AML-193 (cell line): ENCODE results near the gene BEND2.
"Not testable (repeated sequence)": the region's sequence is repeated elsewhere in the genome, so short reads cannot be mapped to it uniquely, and the experiment has no call there.

Experiments
- DNase-seq, 2 experiments: peaks; one replicate each; lab custom pipeline; 2025; lab: John Stamatoyannopoulos, UW

BEND2 gene

DNA sequence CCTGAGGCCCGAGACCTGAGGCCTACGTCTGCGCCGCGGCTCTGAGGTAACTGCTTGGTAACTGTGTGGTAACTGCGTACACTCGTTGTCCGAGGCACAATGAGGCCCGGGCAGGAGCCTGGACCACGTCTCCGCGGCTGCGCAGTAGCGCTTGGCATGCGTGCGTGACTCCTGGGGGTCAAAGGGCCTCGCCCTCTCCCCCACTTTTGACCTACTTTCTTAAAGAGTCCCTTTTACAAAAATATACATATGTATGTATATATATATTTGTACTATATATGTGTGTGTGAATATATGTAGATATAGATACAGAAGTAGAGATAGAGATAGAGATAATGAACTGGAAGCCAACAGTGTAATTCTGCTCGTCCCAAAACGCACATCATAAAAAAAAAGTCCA lies at the start of gene BEND2:
TSS of gene BEND2 (minus strand) at position 101 of the 400 bp plus-strand sequence. CDS start 136 bp downstream, outside the sequence.
- DNase-seq = no peak

DNA sequence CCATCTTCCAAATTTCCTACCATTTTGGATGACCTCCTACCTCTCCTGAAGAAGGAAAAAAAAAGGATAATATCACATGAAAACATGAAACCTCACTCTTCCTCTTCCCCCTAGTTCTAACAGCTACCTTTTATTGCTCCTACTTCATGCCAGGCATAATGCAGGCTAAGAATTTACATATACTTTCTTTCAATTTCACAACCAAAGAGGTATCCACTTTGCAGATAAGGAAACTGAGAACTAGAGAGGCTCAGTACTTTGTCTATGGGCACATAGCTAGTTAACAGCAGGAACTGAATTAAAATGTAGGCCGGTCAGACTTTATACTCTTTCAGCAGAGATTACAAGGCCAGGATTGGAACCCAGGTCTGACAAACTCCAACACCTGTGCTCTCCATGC lies 34.4 kb upstream of the BEND2 start:
- no peak for DNase-seq

DNA sequence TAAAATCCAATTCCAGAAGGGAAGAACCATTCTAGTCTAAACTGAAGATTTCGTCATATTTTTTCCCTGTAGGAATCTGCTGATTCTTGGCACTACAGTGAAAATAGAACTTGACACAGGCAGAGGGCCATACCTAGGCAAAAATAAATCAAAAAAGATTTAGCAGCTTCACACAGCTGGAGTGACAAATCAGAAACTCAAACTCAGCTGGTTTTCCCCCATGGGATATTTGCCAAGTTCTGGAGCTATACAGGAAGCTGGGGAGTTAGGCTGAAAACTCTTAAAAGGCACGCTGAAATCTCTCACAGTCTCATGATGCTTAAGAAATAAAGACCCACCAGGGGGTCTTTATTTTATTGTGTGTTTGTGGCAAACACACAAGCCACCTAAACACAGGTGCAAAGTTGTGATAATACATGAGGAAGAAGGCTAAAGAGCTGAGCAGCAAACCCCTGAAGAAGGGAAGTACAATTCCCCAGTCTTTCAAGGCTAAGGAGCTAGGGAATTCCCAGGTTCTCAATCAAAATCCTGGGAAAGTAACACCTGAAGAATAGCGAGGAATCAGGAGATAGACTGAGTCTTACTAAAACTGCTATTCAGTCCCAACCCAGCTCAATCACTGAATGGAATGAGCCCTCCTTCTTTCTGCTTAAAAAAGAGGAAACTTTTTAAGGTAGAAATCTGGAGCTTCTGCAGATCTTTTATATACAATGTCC lies 32.1 kb upstream of the BEND2 start:
- no peak for DNase-seq

DNA sequence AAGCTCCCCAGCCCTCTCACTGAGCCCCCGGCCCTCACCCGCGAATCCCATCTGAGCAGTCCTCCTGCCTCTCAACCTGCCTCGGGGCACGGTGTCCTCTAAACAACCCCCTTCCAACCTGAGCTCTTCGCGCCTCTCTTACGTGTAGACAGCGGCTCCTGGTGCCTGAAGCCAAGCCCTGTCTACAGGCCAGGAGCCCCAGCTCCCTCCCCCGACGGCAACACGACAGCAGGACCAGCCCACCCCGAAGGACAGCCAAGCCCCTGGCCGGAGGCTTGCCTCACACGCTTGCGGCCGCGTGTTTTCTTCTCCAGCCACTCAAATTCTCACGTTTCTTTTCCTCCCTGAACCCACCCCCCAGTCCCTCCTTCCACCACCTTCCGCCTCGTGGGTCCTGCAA lies 9.0 kb upstream of the BEND2 start:
- not testable (repeated sequence) for DNase-seq

DNA sequence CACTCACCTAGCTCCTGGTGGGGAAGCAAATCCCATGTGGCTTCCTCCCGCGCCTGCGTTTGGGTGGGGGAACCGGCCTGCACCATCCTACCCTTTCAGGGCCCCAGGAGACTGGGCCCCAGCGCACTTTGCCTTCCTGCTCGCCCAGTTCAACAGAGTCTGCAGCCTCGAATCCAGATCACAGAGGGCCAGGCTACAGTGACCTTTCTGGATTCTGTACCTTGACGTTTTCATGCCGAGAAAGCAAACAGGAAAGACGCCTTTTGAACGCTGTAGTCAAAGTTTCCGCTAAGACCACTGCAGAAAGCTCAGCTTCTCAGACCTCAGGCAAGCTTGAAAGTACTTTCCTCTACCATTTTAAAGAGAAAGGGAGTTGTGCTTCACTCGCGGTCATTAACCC lies 7.4 kb upstream of the BEND2 start:
- DNase-seq = no peak

DNA sequence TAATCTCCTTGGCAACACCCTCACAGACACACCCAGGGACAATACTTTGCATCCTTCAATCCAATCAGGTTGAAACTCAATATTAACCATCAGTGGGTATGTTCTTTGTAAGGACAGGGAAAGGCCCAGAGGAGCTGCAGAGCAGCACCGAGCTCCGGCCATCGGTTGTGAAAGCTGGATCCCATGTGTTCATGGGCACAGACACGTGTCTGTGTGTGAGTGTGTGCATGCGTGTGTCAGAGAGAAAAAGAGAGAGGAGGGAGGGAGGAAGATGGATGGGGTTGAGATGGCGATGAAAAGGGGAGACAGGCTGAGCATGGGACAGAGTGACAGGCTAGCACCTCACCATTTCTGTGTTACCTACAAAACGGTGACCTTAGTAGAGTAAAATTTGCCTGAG lies 6.8 kb upstream of the BEND2 start:
- DNase-seq = no peak

DNA sequence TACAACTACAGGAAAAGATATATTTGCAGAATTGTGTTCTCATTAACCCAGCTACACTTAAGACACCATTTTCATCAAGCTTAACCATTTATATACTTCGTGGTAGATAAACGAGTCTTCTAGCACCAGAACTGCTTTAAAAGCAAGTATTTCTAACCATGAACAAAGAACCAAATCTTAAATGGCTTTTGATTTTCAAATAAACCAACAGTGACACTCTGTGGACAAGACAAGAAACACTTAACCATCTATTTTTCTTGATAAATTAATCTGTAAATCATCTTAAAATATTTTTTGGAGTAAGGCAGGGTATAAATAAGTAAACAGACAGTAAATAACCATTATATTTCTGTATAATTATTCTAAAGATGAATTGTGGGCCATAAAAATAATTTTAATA lies 10.2 kb downstream of the BEND2 start:
- no peak for DNase-seq

DNA sequence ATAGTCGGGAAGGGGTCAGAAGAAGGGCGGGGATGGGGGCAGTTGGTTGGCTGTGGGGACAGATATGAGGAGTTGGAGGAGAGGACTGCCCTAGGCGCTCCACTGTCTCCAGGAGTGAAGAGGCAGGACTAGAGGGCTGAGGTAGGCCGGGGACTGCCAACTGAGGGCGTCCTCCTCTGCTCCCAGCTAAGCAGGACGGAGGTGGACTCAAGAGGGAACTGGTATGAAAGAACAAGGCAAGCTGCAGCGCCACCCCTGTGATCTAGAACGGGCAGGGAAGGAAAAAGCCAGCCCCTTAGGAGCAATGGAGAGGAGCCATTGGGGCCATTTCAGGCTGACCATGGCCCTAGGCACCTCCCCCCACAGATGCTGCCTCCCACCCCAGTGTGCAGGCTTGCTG lies 14.0 kb downstream of the BEND2 start:
- no peak for DNase-seq

DNA sequence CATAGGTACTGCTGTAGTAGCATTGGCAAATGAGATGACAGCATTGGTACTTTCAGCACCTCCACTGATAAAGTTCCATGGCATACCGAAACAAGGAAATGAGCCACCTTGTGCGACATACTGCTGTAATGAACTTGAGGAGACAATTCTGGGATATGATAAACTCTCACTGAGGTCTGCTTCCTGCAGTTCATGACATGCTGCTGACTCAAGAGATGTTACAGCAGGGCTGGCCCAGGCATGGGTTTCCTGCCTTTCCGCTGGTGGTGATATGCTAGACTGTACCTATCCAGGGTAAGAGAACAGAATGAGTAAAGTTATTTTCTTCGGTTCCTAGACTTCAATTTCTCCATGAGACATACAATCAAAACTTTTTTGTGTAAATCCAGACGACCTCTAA lies 17.1 kb downstream of the BEND2 start:
- DNase-seq = no peak

DNA sequence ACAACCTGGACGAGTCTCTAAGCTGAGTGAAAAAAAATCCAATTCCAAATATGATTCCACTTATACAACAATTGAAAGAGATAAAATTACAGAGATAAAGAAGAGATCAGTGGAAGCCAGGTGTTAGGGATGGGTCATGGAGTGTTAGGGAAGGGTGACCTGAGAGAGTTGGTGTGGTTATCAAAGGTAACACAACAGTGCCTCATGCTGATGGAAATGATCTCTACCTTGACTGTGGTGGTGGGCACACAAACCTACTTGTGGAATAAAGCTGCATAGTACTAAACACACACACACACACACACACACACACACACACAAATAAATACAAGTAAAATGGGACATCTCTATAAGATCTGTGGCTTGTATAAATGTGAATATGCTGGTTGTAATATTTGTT lies 26.0 kb downstream of the BEND2 start:
- DNase-seq = no peak

DNA sequence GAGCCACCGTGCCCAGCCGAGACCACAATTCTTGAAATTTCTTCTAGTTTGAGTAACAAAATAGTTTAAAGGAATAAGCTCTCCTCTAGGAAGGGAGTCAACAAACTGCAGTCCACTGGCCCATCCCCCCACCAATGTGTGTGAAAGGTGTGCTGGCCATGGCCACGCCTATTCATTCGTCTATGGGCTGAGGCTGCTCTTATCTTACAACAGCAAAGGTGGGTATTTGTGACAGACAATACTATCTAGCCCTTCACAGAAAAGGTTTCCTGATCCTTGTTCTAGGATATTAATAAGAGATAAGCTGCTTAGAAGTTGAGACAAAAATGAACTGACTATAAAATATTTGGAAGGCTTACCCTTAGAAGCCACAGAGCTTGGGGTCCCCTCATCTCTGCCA lies 41.2 kb downstream of the BEND2 start:
- no peak for DNase-seq

DNA sequence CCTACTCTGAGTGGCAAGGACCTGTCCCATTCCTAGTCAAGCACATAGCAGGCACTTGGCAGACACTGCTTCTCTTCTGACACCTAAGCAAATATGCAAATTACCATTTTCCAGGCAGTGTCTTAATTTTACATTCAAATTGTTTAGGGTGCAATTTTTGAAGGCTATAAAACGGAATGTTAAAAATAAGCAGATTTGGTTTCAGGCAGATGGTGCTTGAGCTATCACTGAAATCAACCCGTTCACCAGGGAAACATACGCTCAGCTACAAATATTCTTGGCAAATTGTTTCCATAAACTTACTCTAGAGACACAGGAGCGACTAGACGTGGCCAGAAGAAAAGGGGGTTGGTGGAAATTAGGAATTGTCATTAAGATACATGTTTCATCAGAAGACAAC lies 45.7 kb downstream of the BEND2 start:
- no peak for DNase-seq

DNA sequence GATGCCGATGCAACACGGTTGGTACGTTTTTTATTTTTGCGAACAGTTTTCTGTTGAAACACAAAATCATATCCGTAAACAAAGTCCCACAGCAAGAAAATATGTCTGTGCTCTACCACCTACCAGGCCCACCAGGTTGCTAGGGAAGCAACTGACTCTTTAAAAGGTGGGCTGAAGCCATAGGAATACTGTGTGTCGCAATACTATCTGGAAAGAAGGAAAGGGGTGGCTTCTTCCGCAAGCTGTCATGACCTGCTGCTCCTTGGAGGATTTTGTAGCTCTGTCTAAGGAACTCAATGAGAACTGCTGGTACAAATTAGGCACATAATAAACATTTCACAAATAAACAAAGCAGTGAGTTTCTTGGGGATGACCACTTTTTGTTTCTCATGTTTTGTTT lies 46.5 kb downstream of the BEND2 start:
- DNase-seq = no peak

DNA sequence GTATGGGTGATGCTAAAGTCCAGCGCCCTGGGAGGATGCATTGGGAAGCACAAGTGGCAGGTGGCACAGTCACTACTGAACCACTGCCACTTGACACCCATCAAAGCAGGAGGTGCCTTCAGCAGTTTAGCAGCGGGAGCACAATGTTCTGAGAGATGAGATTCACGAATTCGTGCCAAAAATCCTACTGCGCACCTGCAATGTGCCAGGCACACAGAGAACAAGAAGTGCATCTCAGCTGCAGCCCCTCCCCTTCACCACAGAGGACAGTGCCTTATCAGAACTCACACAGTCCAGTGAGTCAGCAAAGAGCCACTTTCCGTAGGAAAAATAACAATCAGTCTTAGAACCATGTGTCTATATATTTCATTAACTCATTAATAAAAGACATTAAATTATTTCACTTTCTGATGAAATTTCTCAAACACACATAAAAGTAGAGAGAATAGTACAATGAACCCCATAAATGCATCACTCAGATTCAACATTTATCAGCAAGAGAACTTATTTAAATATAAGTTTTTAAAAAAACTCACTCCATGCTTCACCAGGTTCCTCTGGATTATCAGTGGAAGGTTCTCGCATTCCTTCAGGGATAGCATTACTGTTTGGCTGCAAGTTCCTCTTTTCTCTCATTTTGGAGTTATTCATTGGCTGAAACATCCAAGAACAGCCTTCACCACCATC lies 47.0 kb downstream of the BEND2 start:
- no peak for DNase-seq

DNA sequence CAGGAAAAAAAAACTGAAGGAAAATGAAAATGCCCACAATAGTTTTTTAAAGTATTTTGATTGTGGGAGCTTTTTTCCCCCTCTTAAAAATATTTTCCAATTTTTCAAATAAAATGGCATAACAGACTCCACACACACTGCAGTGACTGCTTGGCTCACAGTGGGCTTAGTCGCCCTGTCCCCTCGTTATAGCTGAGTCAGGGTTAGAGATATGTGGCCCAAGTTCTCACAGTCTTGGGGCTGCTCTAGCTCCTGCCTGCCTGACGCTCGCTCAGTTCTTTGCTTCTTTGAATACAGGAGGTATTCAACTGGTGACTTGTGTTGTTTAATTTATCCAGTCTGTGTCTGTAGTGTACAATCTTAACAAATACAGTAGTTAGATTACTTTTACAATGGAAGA lies 47.7 kb downstream of the BEND2 start:
- DNase-seq = no peak

DNA sequence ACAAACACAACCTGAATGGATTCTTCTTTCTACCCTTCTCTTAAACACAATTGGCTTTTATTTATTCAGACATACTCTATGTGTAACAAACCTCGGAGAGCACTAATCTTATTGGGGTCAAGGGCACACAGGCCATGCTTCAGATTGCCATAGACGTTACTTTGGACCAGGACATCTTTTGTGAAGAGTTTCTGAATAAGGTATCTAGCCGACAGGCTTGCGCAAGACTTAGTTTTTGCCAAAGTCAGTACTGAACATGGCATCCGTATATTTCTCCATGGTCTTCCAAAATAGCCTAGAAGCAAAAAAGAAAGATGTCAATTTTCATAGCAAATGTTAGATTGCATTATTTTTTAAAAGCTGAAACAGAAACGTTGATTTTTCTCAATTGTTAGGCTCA lies 49.8 kb downstream of the BEND2 start:
- DNase-seq = no peak

DNA sequence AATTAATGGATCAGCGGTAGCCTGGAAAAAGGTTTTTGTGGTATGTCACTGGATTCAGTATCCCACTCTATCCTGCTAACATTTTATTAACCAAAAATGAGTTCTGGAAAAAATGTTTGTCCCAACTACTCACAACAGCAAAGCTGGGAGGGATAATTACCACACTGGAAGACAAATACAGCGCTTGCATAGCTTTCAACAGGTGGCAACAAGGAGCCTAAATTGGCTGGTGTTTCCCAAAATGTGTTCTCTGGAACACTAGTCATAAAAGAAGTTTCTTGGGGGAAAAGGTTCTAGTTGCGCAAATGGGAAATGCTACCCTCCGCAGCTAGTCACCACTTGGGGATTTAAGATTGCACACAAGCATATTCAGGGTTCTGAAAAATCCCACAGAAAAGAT lies 54.6 kb downstream of the BEND2 start:
- DNase-seq = no peak

DNA sequence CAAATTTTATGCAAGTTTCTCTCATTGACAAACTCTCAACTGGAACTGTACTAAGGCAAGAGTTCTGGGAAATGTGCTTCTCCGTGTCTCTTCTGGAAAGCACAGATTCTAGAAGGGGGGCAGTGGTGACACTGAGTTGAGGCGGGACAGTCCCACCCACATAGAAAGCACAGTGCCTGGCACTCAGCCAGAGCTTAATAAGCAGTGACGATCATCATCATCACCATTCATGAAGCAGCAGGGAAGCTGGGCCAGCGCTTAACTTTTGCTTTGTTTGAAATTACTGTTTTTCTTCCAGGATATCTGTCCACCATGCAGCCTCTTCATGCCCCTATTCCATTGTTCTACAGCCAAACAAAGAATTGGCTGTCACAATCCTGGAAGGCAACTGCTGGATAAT lies 60.3 kb downstream of the BEND2 start:
- no peak for DNase-seq

DNA sequence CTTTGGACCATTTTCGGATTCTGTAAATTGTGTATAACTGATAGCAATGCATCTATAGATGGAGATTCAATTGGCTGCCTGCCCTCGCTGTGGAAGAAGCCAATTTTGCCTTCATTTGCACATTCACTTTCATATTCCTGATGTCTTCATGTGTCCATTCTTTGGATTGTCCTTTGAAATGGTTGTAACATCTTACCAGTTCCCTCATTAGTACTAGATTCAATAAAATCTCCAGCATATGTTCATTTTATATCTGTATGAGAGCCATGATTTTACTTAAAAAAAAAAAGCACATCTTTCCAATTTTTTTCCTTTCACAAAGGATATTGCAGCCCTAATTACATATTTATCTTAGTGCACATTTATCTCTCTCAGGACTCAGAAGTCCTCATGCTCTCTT lies 61.7 kb downstream of the BEND2 start:
- DNase-seq = no peak

DNA sequence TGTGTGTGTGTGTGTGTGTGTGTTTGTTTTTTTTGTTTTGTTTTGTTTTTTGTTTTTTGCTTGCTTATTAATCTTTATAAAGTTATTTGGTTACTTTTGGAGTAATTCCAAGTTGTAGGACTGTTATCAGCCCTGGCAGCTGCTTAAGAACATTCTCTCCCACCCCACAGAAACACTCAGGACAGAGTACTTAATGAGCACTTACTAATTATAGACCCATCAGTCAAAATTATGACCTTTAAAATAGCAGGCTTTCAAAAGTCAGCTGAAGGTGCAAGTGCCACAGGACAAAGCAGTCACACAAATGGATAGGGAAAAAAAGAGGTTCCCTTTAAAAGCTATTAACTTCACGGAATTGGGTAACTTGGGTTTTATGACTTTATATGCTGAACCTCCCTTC lies 69.0 kb downstream of the BEND2 start:
- DNase-seq = no peak

DNA sequence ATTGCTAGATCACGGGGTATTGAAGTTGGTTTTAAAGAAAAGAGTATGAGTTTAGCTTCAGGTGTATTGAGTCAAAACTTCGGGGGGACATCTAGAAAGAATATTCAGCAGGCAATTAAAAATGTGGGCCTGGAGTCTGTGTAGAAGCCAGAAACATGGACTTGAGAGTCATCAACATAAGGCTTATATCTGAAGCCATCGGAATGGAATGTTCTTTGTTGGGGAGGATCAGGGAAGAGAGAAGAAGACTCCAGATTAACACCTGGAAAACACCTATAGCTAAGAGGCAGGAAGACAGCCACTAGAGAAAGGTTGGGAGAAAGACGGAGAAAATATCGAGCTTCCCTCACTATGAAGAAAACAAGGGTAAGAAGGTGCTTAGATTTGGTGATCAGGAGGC lies 69.5 kb downstream of the BEND2 start:
- no peak for DNase-seq

DNA sequence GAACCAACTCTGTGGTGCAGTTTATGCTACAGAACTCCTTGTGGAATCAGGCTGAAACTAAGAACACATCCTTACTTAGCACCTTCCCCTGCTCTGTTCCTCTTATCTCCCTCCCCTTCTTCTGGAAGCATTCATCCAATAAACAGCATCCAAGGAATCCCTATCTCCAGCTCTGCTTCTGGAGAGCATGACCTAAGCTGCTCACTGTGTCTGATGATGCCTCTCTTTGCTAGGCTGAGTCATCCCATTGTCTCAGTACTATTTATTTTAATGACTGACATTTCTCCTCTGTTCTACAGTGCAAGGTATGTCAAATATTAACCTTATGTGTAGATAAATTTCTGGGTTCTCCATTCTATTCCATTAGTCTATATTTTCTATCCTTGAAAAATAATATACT lies 71.2 kb downstream of the BEND2 start:
- no peak for DNase-seq

DNA sequence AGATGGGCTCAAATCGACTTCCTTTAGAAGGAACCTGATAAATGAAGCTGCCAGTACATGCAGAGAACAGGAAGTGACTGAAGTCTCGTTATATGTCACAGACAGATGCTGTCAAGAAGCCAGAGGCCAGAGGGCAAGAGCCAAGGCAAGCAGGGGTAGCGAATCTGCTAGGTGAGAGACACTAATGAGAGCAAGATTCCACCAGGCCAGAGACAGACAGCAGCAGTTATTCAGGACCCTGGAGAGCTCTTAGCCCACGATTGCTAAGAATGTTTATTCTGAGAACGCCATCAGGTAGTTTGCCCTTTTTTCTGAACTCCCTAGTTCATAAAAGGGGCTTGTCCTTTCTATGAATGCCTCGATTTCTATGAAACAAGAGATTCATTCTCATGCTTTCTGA lies 73.7 kb downstream of the BEND2 start:
- DNase-seq = no peak

DNA sequence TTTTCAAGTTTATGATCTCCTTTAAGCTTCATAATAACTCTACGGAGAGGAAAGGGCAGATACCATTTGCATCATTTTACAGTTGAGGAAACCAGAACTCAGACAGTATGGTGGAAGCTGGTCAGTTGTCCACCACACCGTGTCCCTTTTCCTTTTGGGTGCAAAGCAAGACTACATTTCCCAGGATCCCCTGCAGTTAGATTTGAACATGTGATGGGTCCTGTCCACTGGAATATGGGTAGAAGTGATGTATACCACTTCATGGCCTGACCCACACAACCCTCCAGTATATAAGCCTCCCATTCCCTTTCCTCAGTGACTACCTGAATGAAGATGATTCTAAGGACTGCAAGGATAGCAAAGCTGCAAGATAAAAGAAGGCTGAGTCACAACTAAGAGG lies 74.7 kb downstream of the BEND2 start:
- DNase-seq = no peak
